Stimulated activated CD4-positive, alpha-beta T cell treated with anti-CD3 and anti-CD28 coated beads, Interleukin-1b, Interleukin-23, amount 100 ng/mL, for 48 hours (primary cell): ENCODE data around the gene SOX6.

ENCODE experiments used
- DNase-seq: peaks from one replicate; pipeline ENCODE4 v3.0.0-alpha.2; 2020

Gene SOX6

GRCh38 chr11:16265022-16265421 is 91.3 kb downstream of the SOX6 start:
- DNase-seq, result no peak

GRCh38 chr11:16262645-16262955 is 93.7 kb downstream of the SOX6 start:
- no peak for DNase-seq

GRCh38 chr11:16261836-16262644 is 94.3 kb downstream of the SOX6 start:
- DNase-seq, result no peak

- DNase-seq, result no peak
Measured at GRCh38 chr11:16252373-16252772, 104.0 kb downstream of the SOX6 start.

- DNase-seq, result no peak
Measured at GRCh38 chr11:16248248-16248647, 108.1 kb downstream of the SOX6 start.

GRCh38 chr11:16242806-16243205 is 113.5 kb downstream of the SOX6 start:
- DNase-seq, result no peak

- DNase-seq, result no peak
Measured at GRCh38 chr11:16240687-16241086, 115.7 kb downstream of the SOX6 start.

- no peak for DNase-seq
Measured at GRCh38 chr11:16239141-16240105, 116.9 kb downstream of the SOX6 start.

- no peak for DNase-seq
Measured at GRCh38 chr11:16226245-16226644, 130.1 kb downstream of the SOX6 start.

GRCh38 chr11:16225623-16226022 is 130.7 kb downstream of the SOX6 start:
- DNase-seq, result no peak

GRCh38 chr11:16223558-16223957 is 132.8 kb downstream of the SOX6 start:
- no peak for DNase-seq

- DNase-seq, result no peak
Measured at GRCh38 chr11:16217631-16218030, 138.7 kb downstream of the SOX6 start.

GRCh38 chr11:16216831-16217230 is 139.5 kb downstream of the SOX6 start:
- DNase-seq, result no peak

- no peak for DNase-seq
Measured at GRCh38 chr11:16215352-16215751, 141.0 kb downstream of the SOX6 start.

- DNase-seq, result no peak
Measured at GRCh38 chr11:16211407-16211806, 144.9 kb downstream of the SOX6 start.

- DNase-seq, result no peak
Measured at GRCh38 chr11:16204261-16204660, 152.1 kb downstream of the SOX6 start.

GRCh38 chr11:16195651-16196050 is 160.7 kb downstream of the SOX6 start:
- no peak for DNase-seq

- DNase-seq, result no peak
Measured at GRCh38 chr11:16194566-16194965, 161.8 kb downstream of the SOX6 start.

GRCh38 chr11:16193897-16194381 is 162.4 kb downstream of the SOX6 start:
- no peak for DNase-seq

- no peak for DNase-seq
Measured at GRCh38 chr11:16191868-16192240, 164.5 kb downstream of the SOX6 start.

GRCh38 chr11:16191212-16191867 is 165.0 kb downstream of the SOX6 start:
- no peak for DNase-seq

- no peak for DNase-seq
Measured at GRCh38 chr11:16186680-16187079, 169.7 kb downstream of the SOX6 start.

GRCh38 chr11:16185042-16185441 is 171.3 kb downstream of the SOX6 start:
- no peak for DNase-seq
